GM19468 (cell line): ENCODE measurements around the gene SIN3B.

Source experiments
- ATAC-seq: cut with Tn5 transposase; IDR thresholded peaks from one replicate; pipeline ENCODE4 v1.9.1; 2021; ENCODE audit warnings: mild to moderate bottlenecking, moderate library complexity, moderate number of reproducible peaks; ENCODE audit not compliant: unreplicated experiment; ENCODE audit errors: extremely low read depth

The SIN3B gene

GRCh38 chr19:16901491-16902175 lies 72.4 kb downstream of the SIN3B start:
- ATAC-seq: no peak

GRCh38 chr19:16902545-16902944 lies 73.3 kb downstream of the SIN3B start:
- no peak for ATAC-seq

- no peak for ATAC-seq
These were observed 74.1 kb downstream of the SIN3B start for GRCh38 chr19:16903347-16903746.

GRCh38 chr19:16904599-16904998 lies 75.4 kb downstream of the SIN3B start:
- ATAC-seq: no peak

- no peak for ATAC-seq
These were observed 79.6 kb downstream of the SIN3B start for GRCh38 chr19:16908759-16909158.

- no peak for ATAC-seq
These were observed 81.8 kb downstream of the SIN3B start for GRCh38 chr19:16911046-16911445.

GRCh38 chr19:16912780-16913179 lies 83.6 kb downstream of the SIN3B start:
- ATAC-seq: no peak

GRCh38 chr19:16914421-16914820 lies 85.2 kb downstream of the SIN3B start:
- no peak for ATAC-seq

- no peak for ATAC-seq
These were observed 85.9 kb downstream of the SIN3B start for GRCh38 chr19:16915135-16915534.

- ATAC-seq: no peak
These were observed 86.5 kb downstream of the SIN3B start for GRCh38 chr19:16915734-16916133.

- no peak for ATAC-seq
These were observed 88.2 kb downstream of the SIN3B start for GRCh38 chr19:16917401-16917800.

- ATAC-seq: no peak
These were observed 90.3 kb downstream of the SIN3B start for GRCh38 chr19:16919496-16919895.

GRCh38 chr19:16920816-16921529 lies 91.8 kb downstream of the SIN3B start:
- ATAC-seq: no peak

- ATAC-seq: no peak
These were observed 92.8 kb downstream of the SIN3B start for GRCh38 chr19:16921766-16922591.

GRCh38 chr19:16922592-16922934 lies 93.4 kb downstream of the SIN3B start:
- ATAC-seq: no peak

- no peak for ATAC-seq
These were observed 93.8 kb downstream of the SIN3B start for GRCh38 chr19:16922949-16923348.

GRCh38 chr19:16927883-16928282 lies 98.7 kb downstream of the SIN3B start:
- no peak for ATAC-seq

GRCh38 chr19:16928351-16928750 lies 99.2 kb downstream of the SIN3B start:
- ATAC-seq: no peak

- ATAC-seq: no peak
These were observed 99.7 kb downstream of the SIN3B start for GRCh38 chr19:16928916-16929315.
